T-helper 22 cell (primary cell): ENCODE data around the gene XXYLT1.
"Not testable (repeated sequence)": the region's sequence is repeated elsewhere in the genome, so short reads cannot be mapped to it uniquely, and the experiment has no call there.

ENCODE experiments used
- DNase-seq: peaks from one replicate; pipeline ENCODE4 v3.0.0-alpha.2; 2020; ENCODE audit warnings: low read depth

Gene XXYLT1

DNA sequence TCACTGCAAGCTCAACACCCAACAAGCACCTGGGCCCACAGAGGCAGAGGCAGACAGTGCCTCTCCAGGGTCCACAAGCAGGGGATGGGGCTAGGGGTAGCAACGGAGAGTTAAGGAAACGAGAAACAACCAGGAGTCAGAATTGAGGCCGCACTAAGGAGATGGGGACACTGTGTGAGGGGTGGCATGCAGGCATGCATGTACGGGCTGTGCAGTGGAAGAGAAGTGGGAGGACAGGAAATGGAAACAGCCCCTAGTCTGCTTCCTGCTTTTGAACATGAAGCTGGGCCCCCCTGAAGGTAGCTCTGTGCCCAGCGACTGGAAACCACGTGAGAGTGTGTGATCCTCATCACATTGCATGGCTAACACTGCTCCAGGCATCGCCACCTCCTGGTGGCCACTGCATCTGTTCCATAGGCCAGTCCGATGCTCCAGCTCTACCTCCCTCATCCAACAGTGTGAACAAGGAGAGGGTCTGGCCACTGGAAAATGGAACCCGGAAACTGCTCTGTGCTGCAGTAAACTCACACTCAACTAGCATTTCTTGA is 44.0 kb downstream of the XXYLT1 start:
- DNase-seq = no peak

- no peak for DNase-seq
These were observed 44.5 kb downstream of the XXYLT1 start for GRCh38 chr3:195226445-195226844.

GRCh38 chr3:195224980-195225580 is 45.9 kb downstream of the XXYLT1 start:
- no peak for DNase-seq

GRCh38 chr3:195224156-195224979 is 46.6 kb downstream of the XXYLT1 start:
- DNase-seq = no peak

DNA sequence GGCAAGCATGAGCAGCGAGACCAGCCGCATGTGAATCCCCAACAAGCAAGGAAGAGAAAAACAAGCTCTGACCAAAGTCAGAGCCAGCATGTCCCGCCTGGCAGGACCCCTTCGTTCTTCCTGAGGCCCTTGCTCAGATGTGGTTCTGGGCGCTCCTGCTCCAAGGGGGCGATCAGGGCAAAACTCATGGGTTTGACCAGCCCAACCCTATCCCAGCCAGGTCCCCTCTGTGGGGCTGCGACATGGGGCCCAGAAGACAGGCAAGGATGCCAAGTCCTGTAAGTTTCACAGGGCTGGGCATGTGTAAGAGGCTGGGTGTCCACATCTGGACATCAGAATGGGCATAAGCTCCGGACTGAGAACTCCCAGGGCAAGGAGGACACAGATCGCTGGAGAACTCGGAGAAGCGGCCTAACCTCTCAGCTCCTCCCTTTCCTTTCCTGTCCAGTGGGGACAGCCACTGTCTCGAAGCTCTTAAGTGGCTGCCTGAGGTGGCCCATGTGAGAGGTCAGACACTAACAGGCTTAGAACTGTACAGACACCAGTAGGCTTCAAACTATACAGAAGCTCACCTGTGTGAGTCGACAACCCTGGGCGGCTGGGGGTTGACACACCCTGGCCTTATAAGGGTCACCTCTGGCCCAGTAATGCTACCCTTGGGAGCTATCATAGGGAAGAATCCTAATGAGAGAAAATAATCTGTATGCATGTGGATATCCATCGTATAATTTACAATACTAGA is 48.9 kb downstream of the XXYLT1 start:
- no peak for DNase-seq

GRCh38 chr3:195221015-195221853 is 49.7 kb downstream of the XXYLT1 start:
- no peak for DNase-seq

DNA sequence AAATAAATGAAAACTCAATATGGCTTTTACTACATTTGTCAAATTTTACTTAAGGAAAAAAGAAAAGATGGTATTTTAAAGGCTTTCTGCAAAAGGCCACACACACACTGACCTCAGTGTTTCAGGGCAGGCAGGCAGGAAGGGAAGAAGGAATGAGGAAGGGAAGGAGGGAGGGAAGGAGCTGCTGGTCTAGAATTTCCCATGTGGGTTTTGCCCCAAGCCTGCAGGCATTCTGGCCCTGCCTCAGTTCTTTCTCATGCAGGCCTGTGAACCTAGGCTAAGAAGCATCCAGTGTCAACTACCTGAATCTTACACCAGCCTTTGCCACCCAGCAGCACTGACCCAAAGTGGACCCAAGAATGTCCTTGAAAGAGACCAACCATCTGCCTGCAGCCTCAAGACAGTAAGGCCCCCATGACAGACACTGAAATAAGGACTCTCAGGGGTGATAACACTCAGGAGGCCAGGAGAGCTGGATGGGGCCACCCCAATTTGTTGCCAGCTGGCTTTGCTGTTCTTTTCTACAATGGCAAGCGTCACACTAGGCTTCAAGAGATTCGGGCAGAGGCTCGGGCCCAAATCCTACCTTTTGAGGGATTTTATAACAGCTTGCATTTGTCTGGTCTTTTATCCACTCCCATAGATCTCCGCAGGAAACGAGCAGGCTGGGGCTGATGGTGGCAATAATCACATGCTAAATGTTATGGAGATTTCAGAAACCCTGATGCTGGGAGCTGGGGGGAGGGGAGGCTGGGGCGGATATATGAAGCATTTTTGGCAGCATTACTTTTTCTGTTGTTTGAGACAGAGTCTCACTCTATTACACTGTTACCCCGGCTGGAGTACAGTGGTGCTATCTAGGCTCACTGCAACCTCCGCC is 51.4 kb downstream of the XXYLT1 start:
- DNase-seq = no peak

DNA sequence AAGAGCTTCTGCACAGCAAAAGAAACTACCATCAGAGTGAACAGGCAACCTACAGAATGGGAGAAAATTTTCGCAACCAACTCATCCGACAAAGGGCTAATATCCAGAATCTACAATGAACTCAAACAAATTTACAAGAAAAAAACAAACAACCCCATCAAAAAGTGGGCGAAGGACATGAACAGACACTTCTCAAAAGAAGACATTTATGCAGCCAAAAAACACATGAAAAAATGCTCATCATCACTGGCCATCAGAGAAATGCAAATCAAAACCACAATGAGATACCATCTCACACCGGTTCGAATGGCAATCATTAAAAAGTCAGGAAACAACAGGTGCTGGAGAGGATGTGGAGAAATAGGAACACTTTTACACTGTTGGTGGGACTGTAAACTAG is 52.6 kb downstream of the XXYLT1 start:
- DNase-seq = not testable (repeated sequence)

DNA sequence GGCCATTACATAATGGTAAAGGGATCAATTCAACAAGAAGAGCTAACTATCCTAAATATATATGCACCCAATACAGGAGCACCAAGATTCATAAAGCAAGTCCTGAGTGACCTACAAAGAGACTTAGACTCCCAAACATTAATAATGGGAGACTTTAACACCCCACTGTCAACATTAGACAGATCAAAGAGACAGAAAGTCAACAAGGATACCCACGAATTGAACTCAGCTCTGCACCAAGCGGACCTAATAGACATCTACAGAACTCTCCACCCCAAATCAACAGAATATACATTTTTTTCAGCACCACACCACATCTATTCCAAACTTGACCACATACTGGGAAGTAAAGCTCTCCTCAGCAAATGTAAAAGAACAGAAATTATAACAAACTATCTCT is 55.4 kb downstream of the XXYLT1 start:
- DNase-seq = not testable (repeated sequence)

DNA sequence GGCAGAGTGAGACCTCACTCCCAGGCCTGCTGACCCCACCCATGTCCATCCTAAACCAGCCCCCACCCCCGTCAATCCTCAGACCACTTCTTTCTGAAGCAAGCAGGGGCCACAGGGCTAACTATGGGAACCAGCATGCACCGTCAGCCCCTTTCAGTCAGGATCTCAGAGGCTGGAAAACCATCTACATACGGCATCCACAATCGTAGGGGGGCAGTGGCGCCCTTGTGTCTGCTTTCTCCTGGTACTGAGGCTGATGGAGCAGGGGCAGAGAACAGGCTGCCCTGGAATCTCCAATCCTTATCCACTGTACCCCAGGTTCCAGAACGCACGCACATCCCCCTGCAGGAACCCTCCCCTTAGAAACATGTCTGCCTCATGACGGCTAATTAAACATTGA is 56.6 kb downstream of the XXYLT1 start:
- no peak for DNase-seq

GRCh38 chr3:195213639-195214315 is 57.2 kb downstream of the XXYLT1 start:
- no peak for DNase-seq

GRCh38 chr3:195212749-195213375 is 58.1 kb downstream of the XXYLT1 start:
- DNase-seq = no peak

DNA sequence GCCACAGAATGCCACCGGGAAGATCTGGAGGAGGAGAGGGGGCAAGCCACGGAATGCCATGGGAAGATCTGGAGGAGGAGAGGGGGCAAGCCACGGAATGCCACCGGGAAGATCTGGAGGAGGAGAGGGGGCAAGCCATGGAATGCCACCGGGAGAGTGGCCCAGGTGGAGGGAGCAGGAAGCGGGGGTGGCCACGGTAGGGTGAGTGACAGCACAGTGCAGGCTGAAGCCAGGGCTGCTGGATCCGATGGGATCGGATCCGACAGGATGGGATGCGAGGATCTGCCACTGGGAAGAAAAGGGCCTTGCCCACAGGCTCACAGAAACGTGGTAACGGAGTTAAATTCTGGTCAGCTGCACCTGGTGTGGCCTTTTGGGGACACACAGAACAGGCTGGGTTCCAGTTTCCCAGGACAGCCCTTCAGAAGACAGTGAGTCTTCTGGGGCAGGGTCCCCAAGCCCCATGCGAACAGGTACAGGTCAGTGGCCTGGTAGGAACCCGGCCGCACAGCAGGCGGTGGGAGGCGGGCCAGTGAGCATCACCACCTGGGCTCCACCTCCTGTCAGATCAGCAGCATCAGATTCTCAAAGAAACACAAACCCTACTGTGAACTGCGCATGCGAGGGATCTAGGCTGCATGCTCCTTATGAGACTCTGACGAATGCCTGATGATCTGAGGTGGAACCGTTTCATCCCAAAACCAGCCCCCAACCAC is 58.8 kb downstream of the XXYLT1 start:
- no peak for DNase-seq

DNA sequence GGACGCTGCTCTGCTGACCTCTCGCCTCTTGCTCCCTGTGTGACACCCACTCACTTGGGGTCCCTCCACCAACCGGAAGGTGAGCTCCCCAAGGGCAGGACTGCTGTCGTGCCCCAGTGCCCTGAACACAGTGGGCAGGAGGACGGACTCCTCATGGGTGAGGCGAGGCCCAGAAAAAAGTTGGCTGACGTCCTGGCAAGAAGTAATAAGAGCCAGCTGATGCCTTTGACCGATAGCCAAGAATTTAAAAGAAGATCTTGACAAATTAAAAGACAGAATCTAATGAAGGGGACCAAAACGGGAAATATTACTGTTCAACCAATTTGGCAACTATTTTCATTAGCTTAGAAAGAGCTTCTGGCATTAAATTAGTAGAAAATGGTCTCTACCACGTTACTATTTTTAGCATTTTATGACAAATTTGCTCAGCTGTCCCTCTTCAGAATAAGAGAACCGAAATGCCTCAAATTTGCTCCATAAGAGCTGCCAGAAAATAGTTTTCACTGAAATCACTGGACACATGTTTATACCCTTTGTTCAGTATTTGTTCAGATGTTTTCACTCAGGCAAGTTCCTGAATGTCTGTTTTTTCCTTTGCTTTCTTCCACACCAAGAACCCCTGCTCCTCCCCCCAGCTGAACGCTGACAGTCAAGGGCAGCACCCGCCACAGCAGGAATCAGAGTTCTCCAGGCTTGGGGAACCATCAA is 60.5 kb downstream of the XXYLT1 start:
- no peak for DNase-seq

GRCh38 chr3:195209847-195210265 is 61.1 kb downstream of the XXYLT1 start:
- DNase-seq = no peak

GRCh38 chr3:195209083-195209846 is 61.7 kb downstream of the XXYLT1 start:
- no peak for DNase-seq

DNA sequence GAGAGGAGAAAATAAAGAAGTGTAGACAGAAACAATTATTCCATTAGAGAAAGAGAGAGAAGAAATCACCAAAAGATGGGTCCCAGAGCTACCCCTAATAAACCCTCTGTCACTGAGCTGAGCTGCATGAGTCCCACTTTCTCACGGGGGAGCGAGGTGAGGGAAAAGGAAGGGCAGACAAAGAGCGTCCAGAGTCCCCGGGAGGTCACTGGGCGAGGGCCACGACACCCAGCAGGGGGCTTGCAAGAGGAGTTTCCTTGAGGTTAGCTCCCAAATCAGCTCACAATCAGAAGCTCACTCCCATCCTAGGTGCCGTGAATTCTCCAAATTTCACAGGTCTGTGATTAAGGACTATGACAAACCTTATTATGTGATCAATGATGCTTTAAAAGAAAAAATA is 62.3 kb downstream of the XXYLT1 start:
- DNase-seq = no peak

GRCh38 chr3:195208183-195208582 is 62.8 kb downstream of the XXYLT1 start:
- DNase-seq = no peak
